ENCODE results near the gene PVALEF. TPM values are rescaled to one million over a fixed set of nuclear protein-coding genes. Genes with fewer than 3 reads are reported as not detected.

The PVALEF gene
- total and polyA plus RNA-seq, 7 donors: not detected

- H3K4me1 ChIP-seq: no peaks in the 10 kb centered on the region
- H3K4me3 ChIP-seq: no peak overlapping the region
- DNase-seq (no peak), ATAC-seq (no peak)
- intact Hi-C loops (cut with DNase I): no loop called here
- peaks cover 0 to 12% (median 5%) of the 10 kb centered on the region in 3 donors for H3K27me3 ChIP-seq (ENCODE audit: insufficient read depth in 3 of 3, low read length in 2 of 3)
- TF ChIP-seq CTCF (IDR thresholded peaks at IDR 0.05): no peak
- H3K27ac ChIP-seq: no peak overlapping the region
- peaks cover 5% of the 10 kb centered on the region for H3K9me3 ChIP-seq
- no peaks in the 10 kb centered on the region for H3K36me3 ChIP-seq (ENCODE audit: insufficient read depth in 1 of 2, low read depth in 1 of 2)
- WGBS, 3 donors: 45 to 63% (median 48%) methylated on average over 9 of the region's 9 CpGs
These were observed 13.9 kb downstream of the PVALEF start for GRCh38 chr17:81179220-81179619.

GRCh38 chr17:81179861-81180260, 14.6 kb downstream of the PVALEF start:
- ATAC-seq (no peak), DNase-seq (no peak)
- 48 to 59% (median 49%) methylated on average over 12 of the region's 12 CpGs for WGBS, 3 donors
- no peak for TF ChIP-seq CTCF (IDR thresholded peaks at IDR 0.05)
- intact Hi-C loops (cut with DNase I): no loop called here
- Histone ChIP-seq H3K27ac (no peak overlapping the region), H3K9me3 (peaks cover 5% of the 10 kb centered on the region), H3K4me1 (no peaks in the 10 kb centered on the region), H3K27me3 (ENCODE audit: insufficient read depth in 3 of 3, low read length in 2 of 3) (peaks cover 0 to 16% (median 5%) of the 10 kb centered on the region in 3 donors), H3K4me3 (no peak overlapping the region), H3K36me3 (ENCODE audit: insufficient read depth in 1 of 2, low read depth in 1 of 2) (no peaks in the 10 kb centered on the region)

GRCh38 chr17:81180836-81181810, 15.8 kb downstream of the PVALEF start:
- Histone ChIP-seq H3K27ac (no peak overlapping the region), H3K9me3 (no peaks in the 10 kb centered on the region), H3K4me1 (no peaks in the 10 kb centered on the region), H3K4me3 (no peak overlapping the region), H3K27me3 (ENCODE audit: insufficient read depth in 3 of 3, low read length in 2 of 3) (peaks cover 0 to 16% (median 5%) of the 10 kb centered on the region in 3 donors), H3K36me3 (ENCODE audit: insufficient read depth in 1 of 2, low read depth in 1 of 2) (no peaks in the 10 kb centered on the region)
- intact Hi-C loops (cut with DNase I): no loop called here
- 78 to 81% (median 81%) methylated on average over 45 to 49 of the region's 49 CpGs for WGBS, 3 donors
- TF ChIP-seq CTCF (IDR thresholded peaks at IDR 0.05): no peak
- ATAC-seq (no peak), DNase-seq (no peak)

- H3K27me3 ChIP-seq (ENCODE audit: insufficient read depth in 3 of 3, low read length in 2 of 3): peaks cover 0 to 16% (median 5%) of the 10 kb centered on the region in 3 donors
- H3K36me3 ChIP-seq (ENCODE audit: insufficient read depth in 1 of 2, low read depth in 1 of 2): no peaks in the 10 kb centered on the region
- TF ChIP-seq CTCF (IDR thresholded peaks at IDR 0.05): no peak
- 73 to 87% (median 74%) methylated on average over 17 to 19 of the region's 19 CpGs for whole genome bisulfite sequencing, 3 donors
- no peak overlapping the region for H3K4me3 ChIP-seq
- no peak overlapping the region for H3K27ac ChIP-seq
- no peaks in the 10 kb centered on the region for H3K4me1 ChIP-seq
- intact Hi-C loops (cut with DNase I): no loop called here
- no peaks in the 10 kb centered on the region for H3K9me3 ChIP-seq
- no peak for DNase-seq
- ATAC-seq: no peak
These were observed 16.5 kb downstream of the PVALEF start for GRCh38 chr17:81181811-81182185.
